ENCODE results near the gene MRFAP1L1. TPM values are rescaled to one million over a fixed set of nuclear protein-coding genes. Genes with fewer than 3 reads are reported as not detected.

The MRFAP1L1 gene
- total RNA-seq, 1 donor from 2014 or later = 48.8 TPM

- no peak for DNase-seq
These were observed 11.5 kb upstream of the MRFAP1L1 start for GRCh38 chr4:6721121-6721520.

GRCh38 chr4:6720202-6720699 lies 10.6 kb upstream of the MRFAP1L1 start:
- no peak overlapping the region for H3K27ac ChIP-seq
- H3K4me3 ChIP-seq = no peak overlapping the region

More at GRCh38 chr4:6721121-6721520, 11.5 kb upstream of the MRFAP1L1 start:
- no peaks in the 10 kb centered on the region for H3K27me3 ChIP-seq (ENCODE audit: low read depth)
- no peak overlapping the region for H3K27ac ChIP-seq
- no peaks in the 10 kb centered on the region for H3K9me3 ChIP-seq
- no peak overlapping the region for H3K4me3 ChIP-seq
- no peak for TF ChIP-seq CTCF (IDR thresholded peaks at IDR 0.05)
- intact Hi-C loops (cut with DNase I) = no loop called here
- no peaks in the 10 kb centered on the region for H3K36me3 ChIP-seq
- ATAC-seq = no peak
- peaks cover 19% of the 10 kb centered on the region for H3K4me1 ChIP-seq

GRCh38 chr4:6719611-6720179 lies 10.0 kb upstream of the MRFAP1L1 start:
- Histone ChIP-seq H3K4me3 (no peak overlapping the region), H3K36me3 (no peaks in the 10 kb centered on the region), H3K4me1 (peaks cover 19% of the 10 kb centered on the region), H3K27me3 (ENCODE audit: low read depth) (no peaks in the 10 kb centered on the region), H3K9me3 (no peaks in the 10 kb centered on the region), H3K27ac (no peak overlapping the region)
- ATAC-seq = no peak
- intact Hi-C loops (cut with DNase I) = loop anchor here (10.0 kb wide), 1 partner anchor 155 kb away; no protein-coding TSS in a partner anchor
- no peak for DNase-seq
- no peak for TF ChIP-seq CTCF (IDR thresholded peaks at IDR 0.05)

More at GRCh38 chr4:6720202-6720699, 10.6 kb upstream of the MRFAP1L1 start:
- TF ChIP-seq CTCF (IDR thresholded peaks at IDR 0.05) = peak; percentile 93
- H3K9me3 ChIP-seq = no peaks in the 10 kb centered on the region
- H3K27me3 ChIP-seq (ENCODE audit: low read depth) = no peaks in the 10 kb centered on the region
- intact Hi-C loops (cut with DNase I) = no loop called here
- peak; percentile 85 for DNase-seq
- H3K36me3 ChIP-seq = no peaks in the 10 kb centered on the region
- ATAC-seq = peak; percentile 74 to 77
- H3K4me1 ChIP-seq = peaks cover 19% of the 10 kb centered on the region

- DNase-seq (no peak), ATAC-seq (no peak)
- no peaks in the 10 kb centered on the region for H3K36me3 ChIP-seq
- TF ChIP-seq CTCF (IDR thresholded peaks at IDR 0.05) = no peak
- no peak overlapping the region for H3K27ac ChIP-seq
- H3K27me3 ChIP-seq (ENCODE audit: low read depth) = no peaks in the 10 kb centered on the region
- H3K4me3 ChIP-seq = no peak overlapping the region
- peaks cover 19% of the 10 kb centered on the region for H3K4me1 ChIP-seq
- intact Hi-C loops (cut with DNase I) = loop anchor here (10.0 kb wide), 1 partner anchor 156 kb away; no protein-coding TSS in a partner anchor
- H3K9me3 ChIP-seq = no peaks in the 10 kb centered on the region
These were observed 9.4 kb upstream of the MRFAP1L1 start for GRCh38 chr4:6718932-6719610.

GRCh38 chr4:6716958-6717655 lies 7.4 kb upstream of the MRFAP1L1 start:
- ATAC-seq (no peak), DNase-seq (no peak)
- H3K27me3 ChIP-seq (ENCODE audit: low read depth) = no peaks in the 10 kb centered on the region
- H3K27ac ChIP-seq = peak overlapping the region; percentile 95
- intact Hi-C loops (cut with DNase I) = loop anchor here (10.0 kb wide), 1 partner anchor 158 kb away; no protein-coding TSS in a partner anchor
- no peaks in the 10 kb centered on the region for H3K9me3 ChIP-seq
- H3K4me1 ChIP-seq = peaks cover 19% of the 10 kb centered on the region
- peak overlapping the region; percentile 73 for H3K4me3 ChIP-seq
- H3K36me3 ChIP-seq = no peaks in the 10 kb centered on the region
- no peak for TF ChIP-seq CTCF (IDR thresholded peaks at IDR 0.05)
